ENCODE measurements around the gene PPP2R5E.
"Not testable (repeated sequence)": the region's sequence is repeated elsewhere in the genome, so short reads cannot be mapped to it uniquely, and the experiment has no call there.

PPP2R5E gene

DNA sequence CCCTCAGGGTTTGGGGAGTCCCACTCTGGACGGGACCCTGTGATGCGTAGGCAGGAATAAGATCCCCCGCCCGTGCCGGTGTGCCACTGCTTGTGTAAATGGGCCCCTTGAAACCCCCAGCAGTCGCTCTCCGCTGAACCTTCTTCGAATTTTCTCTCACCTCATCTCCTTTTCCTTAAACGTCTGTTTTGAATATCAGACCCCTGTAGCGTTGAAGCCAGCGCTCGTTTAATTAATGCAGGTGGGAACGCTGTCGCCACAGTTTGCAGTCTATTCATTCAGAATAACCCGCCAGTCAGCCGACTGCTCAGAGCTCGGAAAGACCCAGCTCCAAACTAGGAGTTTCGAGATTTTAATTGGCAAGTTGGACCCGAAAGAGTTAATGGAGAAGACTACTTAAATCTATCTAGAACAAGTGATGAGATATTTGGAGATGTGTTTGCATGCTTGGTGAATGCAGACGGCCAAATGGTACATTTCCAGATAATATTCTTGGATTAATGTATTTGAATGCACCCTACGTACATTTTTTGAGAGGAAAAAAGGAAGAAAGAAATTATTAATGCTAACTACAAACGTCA, 739 bp upstream of the PPP2R5E start:
- H3K4me3 ChIP-seq (ENCODE audit: low read depth, low read length): peak overlapping the region; percentile 95
- no peak for TF ChIP-seq CTCF (IDR thresholded peaks at IDR 0.05; ENCODE audit: low read depth, low read length)

GRCh38 chr14:63542231-63542999, 762 bp downstream of the PPP2R5E start:
- H3K4me3 ChIP-seq (ENCODE audit: low read depth, low read length): peak overlapping the region; percentile 95
- no peak for TF ChIP-seq CTCF (IDR thresholded peaks at IDR 0.05; ENCODE audit: low read depth, low read length)

GRCh38 chr14:63535918-63536317, 7.3 kb downstream of the PPP2R5E start:
- H3K4me3 ChIP-seq (ENCODE audit: low read depth, low read length): no peak overlapping the region
- TF ChIP-seq CTCF (IDR thresholded peaks at IDR 0.05; ENCODE audit: low read depth, low read length): no peak

GRCh38 chr14:63533474-63533873, 9.7 kb downstream of the PPP2R5E start:
- TF ChIP-seq CTCF (IDR thresholded peaks at IDR 0.05; ENCODE audit: low read depth, low read length): no peak
- no peak overlapping the region for H3K4me3 ChIP-seq (ENCODE audit: low read depth, low read length)

DNA sequence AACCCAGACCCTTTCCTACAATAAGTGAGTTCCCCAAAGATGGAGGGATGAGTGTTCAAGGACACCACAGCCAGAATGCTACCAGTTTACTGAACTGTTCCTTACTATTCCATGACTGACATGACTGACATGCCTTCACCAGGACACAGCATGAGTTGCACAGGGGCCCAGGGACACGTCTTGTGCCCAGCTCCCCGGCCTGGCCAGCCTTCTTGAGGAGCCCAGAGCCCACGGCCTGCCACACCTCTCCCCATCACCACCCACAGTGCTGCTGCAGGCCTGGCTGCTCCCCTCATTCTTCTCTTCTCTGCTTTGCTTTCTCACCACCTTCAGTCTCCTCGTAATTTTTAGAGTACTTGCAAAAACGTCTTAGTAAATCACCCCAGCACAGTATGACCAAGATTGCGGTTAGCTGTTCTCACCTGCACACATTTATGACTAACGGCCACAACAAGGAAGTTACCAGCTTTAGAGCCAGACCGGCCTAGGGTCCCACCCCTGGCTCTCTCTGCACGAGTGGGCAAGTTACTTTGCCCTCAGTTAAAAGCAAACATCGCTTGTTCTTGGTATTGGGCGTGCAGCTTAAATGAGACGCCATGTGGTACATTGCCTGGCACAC, 18.5 kb downstream of the PPP2R5E start:
- H3K4me3 ChIP-seq (ENCODE audit: low read depth, low read length): no peak overlapping the region
- no peak for TF ChIP-seq CTCF (IDR thresholded peaks at IDR 0.05; ENCODE audit: low read depth, low read length)

DNA sequence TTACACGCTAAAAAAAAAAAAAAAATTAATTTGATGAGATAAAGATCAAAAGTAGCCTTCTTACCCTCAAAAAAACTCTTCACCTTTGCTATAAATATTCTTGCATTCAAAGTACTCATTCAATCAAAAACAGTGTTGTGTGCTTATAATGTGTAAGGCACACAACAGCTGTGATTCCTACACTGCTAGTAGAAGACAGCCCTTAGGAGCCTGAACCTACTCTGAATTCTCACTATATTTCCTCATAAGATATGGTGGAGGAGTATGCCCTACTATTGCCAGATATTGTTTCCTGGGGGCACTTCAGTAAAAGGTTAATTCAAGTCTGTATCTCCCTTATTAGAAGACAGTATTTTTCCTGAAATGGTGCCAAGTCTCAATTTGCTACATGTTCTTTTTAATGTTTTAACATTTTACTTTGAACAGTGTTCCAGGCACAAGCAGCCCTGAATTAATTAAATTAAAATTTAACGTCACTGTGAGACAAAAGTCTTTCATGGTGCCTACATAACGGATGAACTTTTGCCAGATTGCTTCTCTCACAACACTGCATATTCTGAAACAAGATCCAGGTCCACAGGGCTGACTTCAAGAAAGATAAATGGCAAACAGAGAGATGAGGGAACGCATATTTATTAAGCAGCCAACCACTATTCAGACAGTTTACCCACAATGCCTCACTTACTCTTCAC, 19.3 kb downstream of the PPP2R5E start:
- TF ChIP-seq CTCF (IDR thresholded peaks at IDR 0.05; ENCODE audit: low read depth, low read length): no peak

DNA sequence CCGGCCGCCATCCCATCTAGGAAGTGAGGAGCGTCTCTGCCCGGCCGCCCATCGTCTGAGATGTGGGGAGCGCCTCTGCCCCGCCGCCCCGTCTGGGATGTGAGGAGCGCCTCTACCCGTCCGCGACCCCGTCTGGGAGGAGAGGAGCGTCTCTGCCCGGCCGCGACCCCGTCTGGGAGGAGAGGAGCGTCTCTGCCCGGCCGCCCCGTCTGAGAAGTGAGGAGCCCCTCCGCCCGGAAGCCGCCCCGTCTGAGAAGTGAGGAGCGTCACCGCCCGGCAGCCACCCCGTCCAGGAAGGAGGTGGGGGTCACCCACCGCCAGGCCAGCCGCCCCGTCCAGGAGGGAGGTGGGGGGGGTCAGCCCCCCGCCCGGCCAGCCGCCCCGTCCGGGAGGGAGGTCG, 20.7 kb downstream of the PPP2R5E start:
- H3K4me3 ChIP-seq (ENCODE audit: low read depth, low read length): not testable (repeated sequence)

More for the DNA sequence above, 19.3 kb downstream of the PPP2R5E start:
- no peak overlapping the region for H3K4me3 ChIP-seq (ENCODE audit: low read depth, low read length)
